Measurements from ENCODE around the gene SHTN1.

DNA sequence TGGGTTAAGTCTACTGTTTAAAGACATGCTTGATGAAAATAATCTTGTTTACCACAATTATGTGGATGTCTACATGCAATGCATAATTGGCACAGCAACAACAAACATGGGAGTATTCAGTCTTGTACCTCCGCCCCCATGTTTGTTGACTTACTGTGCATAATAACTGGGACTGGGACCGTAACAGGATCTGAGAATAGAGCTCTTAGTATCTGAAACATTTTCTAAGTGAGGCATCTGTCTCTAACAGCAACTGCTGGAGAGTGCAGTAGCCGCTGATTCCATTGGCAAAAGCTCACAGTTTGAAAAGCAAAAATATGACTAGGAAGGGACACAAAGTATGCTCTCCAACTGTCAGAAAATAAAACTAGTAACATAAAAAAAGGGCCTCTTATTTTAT is 94.1 kb downstream of the SHTN1 start:
- no peak for TF ChIP-seq EZH2 (IDR thresholded peaks at IDR 0.05; ENCODE audit: borderline replicate concordance, insufficient read depth, low read depth, low read length, poor library complexity, severe bottlenecking)
- TF ChIP-seq, protein P1, sequence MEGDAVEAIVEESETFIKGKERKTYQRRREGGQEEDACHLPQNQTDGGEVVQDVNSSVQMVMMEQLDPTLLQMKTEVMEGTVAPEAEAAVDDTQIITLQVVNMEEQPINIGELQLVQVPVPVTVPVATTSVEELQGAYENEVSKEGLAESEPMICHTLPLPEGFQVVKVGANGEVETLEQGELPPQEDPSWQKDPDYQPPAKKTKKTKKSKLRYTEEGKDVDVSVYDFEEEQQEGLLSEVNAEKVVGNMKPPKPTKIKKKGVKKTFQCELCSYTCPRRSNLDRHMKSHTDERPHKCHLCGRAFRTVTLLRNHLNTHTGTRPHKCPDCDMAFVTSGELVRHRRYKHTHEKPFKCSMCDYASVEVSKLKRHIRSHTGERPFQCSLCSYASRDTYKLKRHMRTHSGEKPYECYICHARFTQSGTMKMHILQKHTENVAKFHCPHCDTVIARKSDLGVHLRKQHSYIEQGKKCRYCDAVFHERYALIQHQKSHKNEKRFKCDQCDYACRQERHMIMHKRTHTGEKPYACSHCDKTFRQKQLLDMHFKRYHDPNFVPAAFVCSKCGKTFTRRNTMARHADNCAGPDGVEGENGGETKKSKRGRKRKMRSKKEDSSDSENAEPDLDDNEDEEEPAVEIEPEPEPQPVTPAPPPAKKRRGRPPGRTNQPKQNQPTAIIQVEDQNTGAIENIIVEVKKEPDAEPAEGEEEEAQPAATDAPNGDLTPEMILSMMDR (IDR thresholded peaks at IDR 0.05), result no peak

All from B cell (primary cell).